PC-3 (cell line): ENCODE results near the gene ACTL9.

Experiments
- CTCF ChIP-seq: fragments of 300-600 bp; sonication (generic); conservative IDR thresholded peaks from 2 replicates; pipeline ENCODE4 v1.5.1; 2017; ENCODE audit warnings: antibody characterized with exemption, low read depth, mild to moderate bottlenecking, low read length
- EZH2 ChIP-seq: fragments of 300-600 bp; sonication (generic); IDR thresholded peaks from one replicate; pipeline ENCODE4 v1.6.1; 2017; ENCODE audit warnings: antibody characterized with exemption, mild to moderate bottlenecking, low read length; ENCODE audit not compliant: unreplicated experiment

- TF ChIP-seq EZH2 (no peak), CTCF (no peak)
Observed at GRCh38 chr19:8703223-8703622, 4.6 kb upstream of the ACTL9 start.
